Lower leg skin (tissue), 3 donors: Measurements from ENCODE around the gene OR3A3.
"Not testable (repeated sequence)": the region's sequence is repeated elsewhere in the genome, so short reads cannot be mapped to it uniquely, and the experiment has no call there.

Source experiments
- POLR2A ChIP-seq, 2 donors: fragments of 450-650 bp; IDR thresholded peaks; one replicate each; pipeline ENCODE4 v1.6.1; 2016 to 2017; ENCODE audit warnings: antibody characterized with exemption in 2 of 2, mild to moderate bottlenecking in 1 of 2, moderate library complexity in 1 of 2
- TF ChIP-seq, protein P1 (sequence below), 3 donors: fragments of 450-650 bp; IDR thresholded peaks; one replicate each; pipeline ENCODE4 v1.5.1; 2016; ENCODE audit warnings: antibody characterized with exemption in 3 of 3, mild to moderate bottlenecking in 3 of 3, moderate library complexity in 2 of 3

DNA sequence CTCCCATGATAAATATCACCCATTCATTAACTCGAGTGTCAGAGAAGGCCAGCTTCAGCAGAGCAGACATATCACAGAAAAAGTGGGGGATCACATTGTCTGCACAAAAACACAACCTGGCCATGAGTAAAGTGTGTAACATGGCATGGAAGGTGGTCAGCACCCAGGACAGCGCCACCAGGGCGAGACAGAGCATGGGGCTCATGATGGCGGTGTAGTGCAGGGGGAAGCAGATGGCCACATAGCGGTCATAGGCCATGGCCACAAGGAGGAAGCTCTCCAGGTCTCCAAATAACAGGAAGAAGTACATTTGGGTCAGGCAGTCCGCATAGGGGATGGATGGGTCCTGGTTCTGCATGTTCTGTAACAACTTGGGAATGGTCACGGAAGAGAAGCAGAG is 13.4 kb upstream of the OR3A3 start:
- TF ChIP-seq, protein P1, sequence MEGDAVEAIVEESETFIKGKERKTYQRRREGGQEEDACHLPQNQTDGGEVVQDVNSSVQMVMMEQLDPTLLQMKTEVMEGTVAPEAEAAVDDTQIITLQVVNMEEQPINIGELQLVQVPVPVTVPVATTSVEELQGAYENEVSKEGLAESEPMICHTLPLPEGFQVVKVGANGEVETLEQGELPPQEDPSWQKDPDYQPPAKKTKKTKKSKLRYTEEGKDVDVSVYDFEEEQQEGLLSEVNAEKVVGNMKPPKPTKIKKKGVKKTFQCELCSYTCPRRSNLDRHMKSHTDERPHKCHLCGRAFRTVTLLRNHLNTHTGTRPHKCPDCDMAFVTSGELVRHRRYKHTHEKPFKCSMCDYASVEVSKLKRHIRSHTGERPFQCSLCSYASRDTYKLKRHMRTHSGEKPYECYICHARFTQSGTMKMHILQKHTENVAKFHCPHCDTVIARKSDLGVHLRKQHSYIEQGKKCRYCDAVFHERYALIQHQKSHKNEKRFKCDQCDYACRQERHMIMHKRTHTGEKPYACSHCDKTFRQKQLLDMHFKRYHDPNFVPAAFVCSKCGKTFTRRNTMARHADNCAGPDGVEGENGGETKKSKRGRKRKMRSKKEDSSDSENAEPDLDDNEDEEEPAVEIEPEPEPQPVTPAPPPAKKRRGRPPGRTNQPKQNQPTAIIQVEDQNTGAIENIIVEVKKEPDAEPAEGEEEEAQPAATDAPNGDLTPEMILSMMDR (IDR thresholded peaks at IDR 0.05): not testable (repeated sequence)
- not testable (repeated sequence) for TF ChIP-seq POLR2A (IDR thresholded peaks at IDR 0.05)
